ENCODE data around the gene CD74. TPM values are rescaled to one million over a fixed set of nuclear protein-coding genes. Genes with fewer than 3 reads are reported as not detected.

The CD74 gene
- total and polyA plus RNA-seq, 2 of the 13 experiments (the other 11 are each of a cell fraction or from before 2014, with no cell fraction given): 34.1 to 84.4 TPM

DNA sequence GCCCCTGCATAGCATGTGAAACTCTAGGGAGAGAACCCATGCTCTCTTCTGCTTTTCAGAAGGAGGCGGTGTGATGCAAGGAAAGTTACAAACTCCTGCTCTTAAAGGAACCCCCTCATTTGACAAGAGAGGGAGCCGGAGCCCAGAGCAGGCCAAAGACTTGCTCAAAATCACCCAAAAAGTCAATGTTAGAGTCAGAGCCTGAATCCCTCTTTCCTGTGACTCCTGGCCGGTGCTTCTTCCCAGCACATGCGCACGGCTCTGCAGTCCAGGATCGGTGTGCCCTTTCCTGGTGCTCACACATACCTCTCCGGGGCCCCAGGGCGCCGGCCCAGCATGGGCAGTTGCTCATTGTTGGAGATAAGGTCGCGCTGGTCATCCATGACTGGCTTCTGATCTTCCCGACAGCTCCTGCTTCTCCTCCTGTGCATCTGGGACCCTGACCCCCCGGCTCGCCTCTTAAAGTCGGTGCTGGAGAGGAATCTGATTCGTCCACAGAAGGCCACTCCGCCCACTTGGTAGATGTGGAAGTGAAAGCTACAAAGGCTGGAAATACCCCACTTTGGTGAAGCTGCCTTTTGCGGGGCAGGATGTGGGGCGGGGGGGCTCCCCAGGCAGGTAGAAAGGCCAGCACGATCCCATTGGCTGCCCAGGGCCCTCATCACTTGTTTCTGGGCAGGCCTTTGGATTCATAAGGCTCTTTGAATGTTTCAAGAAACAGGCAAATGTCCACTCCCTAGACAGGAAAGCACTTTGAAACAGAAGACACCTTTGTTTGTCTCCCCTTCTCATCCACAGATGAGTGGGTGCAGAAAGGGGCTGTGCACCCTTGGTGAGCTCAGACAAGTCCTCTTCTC is at the start of gene CD74 (continued):
- TF ChIP-seq SRSF4 (IDR thresholded peaks at IDR 0.05; ENCODE audit: low read depth, low read length, poor library complexity, severe bottlenecking): no peak
- TF ChIP-seq TAF1 (CRISPR knock-in tag; IDR thresholded peaks at IDR 0.05): peak; percentile 66; the same call in 1 of the 2 replicates
- TF ChIP-seq, protein P1, sequence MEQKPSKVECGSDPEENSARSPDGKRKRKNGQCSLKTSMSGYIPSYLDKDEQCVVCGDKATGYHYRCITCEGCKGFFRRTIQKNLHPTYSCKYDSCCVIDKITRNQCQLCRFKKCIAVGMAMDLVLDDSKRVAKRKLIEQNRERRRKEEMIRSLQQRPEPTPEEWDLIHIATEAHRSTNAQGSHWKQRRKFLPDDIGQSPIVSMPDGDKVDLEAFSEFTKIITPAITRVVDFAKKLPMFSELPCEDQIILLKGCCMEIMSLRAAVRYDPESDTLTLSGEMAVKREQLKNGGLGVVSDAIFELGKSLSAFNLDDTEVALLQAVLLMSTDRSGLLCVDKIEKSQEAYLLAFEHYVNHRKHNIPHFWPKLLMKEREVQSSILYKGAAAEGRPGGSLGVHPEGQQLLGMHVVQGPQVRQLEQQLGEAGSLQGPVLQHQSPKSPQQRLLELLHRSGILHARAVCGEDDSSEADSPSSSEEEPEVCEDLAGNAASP (CRISPR knock-in tag; IDR thresholded peaks at IDR 0.05; ENCODE audit: borderline replicate concordance): no peak
- TF ChIP-seq ZNF160 (CRISPR knock-in tag; IDR thresholded peaks at IDR 0.05): 0 out of 2 replicates have a peak, but pooled peaks have one; percentile 59
- TF ChIP-seq, protein P2, sequence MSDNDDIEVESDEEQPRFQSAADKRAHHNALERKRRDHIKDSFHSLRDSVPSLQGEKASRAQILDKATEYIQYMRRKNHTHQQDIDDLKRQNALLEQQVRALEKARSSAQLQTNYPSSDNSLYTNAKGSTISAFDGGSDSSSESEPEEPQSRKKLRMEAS (IDR thresholded peaks at IDR 0.05): peak; percentile 55
- peak; percentile 36; the same call in 1 of the 2 replicates for TF ChIP-seq ZFP36L1 (CRISPR knock-in tag; IDR thresholded peaks at IDR 0.05)

DNA sequence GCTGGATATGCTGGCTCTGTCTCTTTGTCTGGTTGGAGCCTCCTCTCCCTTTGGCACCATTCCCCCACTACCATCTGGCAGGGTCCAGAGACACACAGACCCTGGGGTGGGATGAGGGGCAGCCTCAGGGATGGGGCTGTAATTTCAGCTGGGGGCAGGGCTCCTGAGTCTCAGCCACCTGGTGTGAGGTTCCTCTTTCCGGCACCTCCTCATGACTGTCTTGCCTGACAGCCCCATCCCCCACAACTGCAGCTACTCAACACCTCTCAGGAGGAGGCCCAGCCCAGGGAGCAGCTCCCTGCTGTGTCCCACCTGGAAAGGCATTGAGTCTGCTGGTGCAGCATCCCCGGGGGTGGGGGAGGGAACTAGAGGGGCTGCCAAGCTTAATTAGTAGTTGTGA is 48.5 kb upstream of the CD74 start:
- no peak overlapping the region for H3K9ac ChIP-seq (ENCODE audit: insufficient read depth, low read depth, low read length)
- ChIA-PET CTCF (ENCODE audit: low intra/inter-chr PET ratio, low total read pairs) (no interaction called here), POLR2A (interaction anchor here (1.4 to 1.9 kb wide), 3 partner anchors 11 to 63 kb away, joined by 3 to 7 read pairs (median 6); partner anchors contain the start of gene RPS14)
- no peaks in the 10 kb centered on the region for H3K36me3 ChIP-seq (replicated peaks in 1 of 2; ENCODE audit: control insufficient read depth in 1 of 2, insufficient read depth in 2 of 2, low read length in 2 of 2)
- H3K27me3 ChIP-seq (ENCODE audit: control insufficient read depth in 1 of 2, insufficient read depth in 2 of 2, low read length in 2 of 2): peaks cover 2 to 7% of the 10 kb centered on the region in 2 experiments; a peak in 1 of 5 replicates
- H3K4me2 ChIP-seq (ENCODE audit: low read depth, low read length): peak overlapping the region; percentile 12; the same call in 1 of the 2 replicates
- H2AFZ ChIP-seq (ENCODE audit: low read length): no peak overlapping the region
- H3K4me3 ChIP-seq (replicated peaks in 1 of 3; ENCODE audit: insufficient read depth in 1 of 3, low read depth in 2 of 3, low read length in 3 of 3): no peak overlapping the region
- no peak for FAIRE-seq
- no peak overlapping the region for H3K27ac ChIP-seq (ENCODE audit: extremely low read length, insufficient read depth, low read length)
- no peak for ATAC-seq
- DNase-seq (ENCODE audit: low spot score): no peak
- in situ Hi-C loops (cut with HindIII; ENCODE audit: extremely low pct_ligation_motif_present, low pct_unique_long_range_greater_than_20kb) (loop anchor here (25.0 kb wide), 1 partner anchor 201 kb away; the partner anchor contains the start of gene MYOZ3), intact Hi-C loops (cut with micrococcal nuclease; ENCODE audit: unreplicated experiment) (loop anchor here (10.0 kb wide), 1 partner anchor 174 kb away; no protein-coding TSS in a partner anchor)
- H4K20me1 ChIP-seq (ENCODE audit: insufficient read depth, low read length): no peaks in the 10 kb centered on the region
- H3K79me2 ChIP-seq (ENCODE audit: insufficient read depth, low read length): no peaks in the 10 kb centered on the region
- no CpG with 5 or more reads among the region's 2 CpGs for WGBS (ENCODE audit: low lambda C conversion rate)
- no TSS peak for BruUV-seq (replicated peaks)
- peaks cover 67% of the 10 kb centered on the region for H3K4me1 ChIP-seq (ENCODE audit: insufficient read depth, low read length)
- no peaks in the 10 kb centered on the region for H3K9me3 ChIP-seq (ENCODE audit: low read length)
- no peak for TF ChIP-seq HMG20A (CRISPR knock-in tag; IDR thresholded peaks at IDR 0.05; ENCODE audit: borderline replicate concordance)
- TF ChIP-seq, protein P3, sequence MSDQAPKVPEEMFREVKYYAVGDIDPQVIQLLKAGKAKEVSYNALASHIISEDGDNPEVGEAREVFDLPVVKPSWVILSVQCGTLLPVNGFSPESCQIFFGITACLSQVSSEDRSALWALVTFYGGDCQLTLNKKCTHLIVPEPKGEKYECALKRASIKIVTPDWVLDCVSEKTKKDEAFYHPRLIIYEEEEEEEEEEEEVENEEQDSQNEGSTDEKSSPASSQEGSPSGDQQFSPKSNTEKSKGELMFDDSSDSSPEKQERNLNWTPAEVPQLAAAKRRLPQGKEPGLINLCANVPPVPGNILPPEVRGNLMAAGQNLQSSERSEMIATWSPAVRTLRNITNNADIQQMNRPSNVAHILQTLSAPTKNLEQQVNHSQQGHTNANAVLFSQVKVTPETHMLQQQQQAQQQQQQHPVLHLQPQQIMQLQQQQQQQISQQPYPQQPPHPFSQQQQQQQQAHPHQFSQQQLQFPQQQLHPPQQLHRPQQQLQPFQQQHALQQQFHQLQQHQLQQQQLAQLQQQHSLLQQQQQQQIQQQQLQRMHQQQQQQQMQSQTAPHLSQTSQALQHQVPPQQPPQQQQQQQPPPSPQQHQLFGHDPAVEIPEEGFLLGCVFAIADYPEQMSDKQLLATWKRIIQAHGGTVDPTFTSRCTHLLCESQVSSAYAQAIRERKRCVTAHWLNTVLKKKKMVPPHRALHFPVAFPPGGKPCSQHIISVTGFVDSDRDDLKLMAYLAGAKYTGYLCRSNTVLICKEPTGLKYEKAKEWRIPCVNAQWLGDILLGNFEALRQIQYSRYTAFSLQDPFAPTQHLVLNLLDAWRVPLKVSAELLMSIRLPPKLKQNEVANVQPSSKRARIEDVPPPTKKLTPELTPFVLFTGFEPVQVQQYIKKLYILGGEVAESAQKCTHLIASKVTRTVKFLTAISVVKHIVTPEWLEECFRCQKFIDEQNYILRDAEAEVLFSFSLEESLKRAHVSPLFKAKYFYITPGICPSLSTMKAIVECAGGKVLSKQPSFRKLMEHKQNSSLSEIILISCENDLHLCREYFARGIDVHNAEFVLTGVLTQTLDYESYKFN (CRISPR knock-in tag; conservative IDR thresholded peaks at IDR 0.05): no peak
- no peak for TF ChIP-seq JUN (CRISPR knock-in tag; IDR thresholded peaks at IDR 0.05)
- no peak for TF ChIP-seq HNRNPUL1 (IDR thresholded peaks at IDR 0.05; ENCODE audit: low read depth, low read length)
- TF ChIP-seq MIER2 (CRISPR knock-in tag; IDR thresholded peaks at IDR 0.05): no peak
- TF ChIP-seq ZNF33A (CRISPR knock-in tag; IDR thresholded peaks at IDR 0.05; ENCODE audit: borderline replicate concordance): no peak
- TF ChIP-seq BRD4 (CRISPR knock-in tag; IDR thresholded peaks at IDR 0.05): no peak
- TF ChIP-seq NFIC (IDR thresholded peaks at IDR 0.05; ENCODE audit: low read length): no peak
- no peak for TF ChIP-seq SRF (IDR thresholded peaks at IDR 0.05; ENCODE audit: low read depth, low read length)
- no peak for TF ChIP-seq ADNP (CRISPR knock-in tag; IDR thresholded peaks at IDR 0.05)
- no peak for TF ChIP-seq ZNF563 (CRISPR knock-in tag; IDR thresholded peaks at IDR 0.05)

All from HepG2 (cell line).